Occipital lobe (tissue), 2 donors: Measurements from ENCODE around the gene ABL1. TPM values are rescaled to one million over a fixed set of nuclear protein-coding genes. Genes with fewer than 3 reads are reported as not detected.

Experiments
- DNase-seq: peaks from one replicate; lab custom pipeline; 2025; lab: John Stamatoyannopoulos, UW
- total RNA-seq: library from RNA; depleted of rRNA; stranded (reverse); fragments of >200 nt; gene quantifications from one replicate; pipeline ENCODE4 v1.2.3, GENCODE V29; 2014

ABL1 gene
- total RNA-seq, 1 donor from 2014 or later = 25.1 TPM

DNA sequence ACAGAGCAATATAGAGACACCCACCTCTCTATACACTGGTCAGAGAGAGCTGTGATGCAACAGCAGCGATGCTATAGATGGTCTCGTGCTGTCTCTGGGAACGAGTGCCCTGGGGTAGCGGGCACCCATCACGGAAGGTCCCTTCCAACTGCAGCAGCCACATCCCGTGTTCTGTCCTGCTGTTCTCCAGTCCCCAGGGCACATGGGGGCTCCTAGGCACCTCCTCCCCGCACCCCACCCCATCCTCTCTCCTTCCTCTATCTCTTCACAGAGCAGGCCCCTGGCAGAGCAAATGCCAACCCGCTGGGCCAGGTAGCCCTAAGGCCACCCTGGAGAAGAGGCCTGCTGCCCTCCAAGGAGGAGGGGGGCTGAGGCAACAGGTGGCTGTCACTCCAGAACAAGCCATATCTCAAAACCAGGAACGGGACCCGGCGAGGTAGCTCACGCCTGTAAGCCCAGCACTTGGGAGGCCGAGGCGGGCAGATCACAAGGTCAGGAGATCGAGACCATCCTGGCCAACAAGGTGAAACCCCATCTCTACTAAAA, 95.8 kb downstream of the ABL1 start:
- DNase-seq = no peak

DNA sequence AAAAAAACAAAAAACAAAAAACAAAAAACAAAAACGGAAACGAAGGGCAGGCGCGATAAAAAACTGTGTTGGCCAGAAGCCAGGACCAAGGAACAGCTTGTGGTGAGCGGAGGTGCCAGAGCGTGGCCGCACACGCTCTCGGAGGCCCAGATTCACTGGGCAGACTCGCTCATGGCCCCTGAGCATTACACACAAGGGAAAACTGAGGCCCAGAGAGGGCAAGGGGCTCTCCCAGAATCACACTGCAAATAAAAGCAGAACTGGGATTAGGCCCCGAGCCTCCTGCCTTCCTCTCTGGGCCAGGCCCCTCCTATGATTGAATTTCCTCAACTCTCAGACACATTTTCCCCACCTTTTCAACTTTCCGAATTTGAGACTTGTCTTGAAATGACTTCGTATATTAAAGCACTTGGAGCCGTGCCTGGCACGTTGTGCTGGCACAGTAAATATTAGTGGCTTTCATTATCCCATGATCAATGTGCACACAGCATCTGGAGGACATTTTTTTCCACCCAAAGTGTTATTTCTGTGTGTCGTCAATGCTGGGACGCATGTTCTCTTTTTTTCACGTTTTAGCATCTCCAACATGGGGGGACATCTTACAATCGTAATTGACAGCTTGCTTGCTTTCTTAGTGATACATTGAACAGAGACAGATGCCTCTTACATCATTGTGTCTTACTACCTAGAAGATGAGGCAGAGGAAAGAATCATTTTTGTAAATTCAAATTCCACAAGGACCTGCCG, 96.6 kb downstream of the ABL1 start:
- no peak for DNase-seq

DNA sequence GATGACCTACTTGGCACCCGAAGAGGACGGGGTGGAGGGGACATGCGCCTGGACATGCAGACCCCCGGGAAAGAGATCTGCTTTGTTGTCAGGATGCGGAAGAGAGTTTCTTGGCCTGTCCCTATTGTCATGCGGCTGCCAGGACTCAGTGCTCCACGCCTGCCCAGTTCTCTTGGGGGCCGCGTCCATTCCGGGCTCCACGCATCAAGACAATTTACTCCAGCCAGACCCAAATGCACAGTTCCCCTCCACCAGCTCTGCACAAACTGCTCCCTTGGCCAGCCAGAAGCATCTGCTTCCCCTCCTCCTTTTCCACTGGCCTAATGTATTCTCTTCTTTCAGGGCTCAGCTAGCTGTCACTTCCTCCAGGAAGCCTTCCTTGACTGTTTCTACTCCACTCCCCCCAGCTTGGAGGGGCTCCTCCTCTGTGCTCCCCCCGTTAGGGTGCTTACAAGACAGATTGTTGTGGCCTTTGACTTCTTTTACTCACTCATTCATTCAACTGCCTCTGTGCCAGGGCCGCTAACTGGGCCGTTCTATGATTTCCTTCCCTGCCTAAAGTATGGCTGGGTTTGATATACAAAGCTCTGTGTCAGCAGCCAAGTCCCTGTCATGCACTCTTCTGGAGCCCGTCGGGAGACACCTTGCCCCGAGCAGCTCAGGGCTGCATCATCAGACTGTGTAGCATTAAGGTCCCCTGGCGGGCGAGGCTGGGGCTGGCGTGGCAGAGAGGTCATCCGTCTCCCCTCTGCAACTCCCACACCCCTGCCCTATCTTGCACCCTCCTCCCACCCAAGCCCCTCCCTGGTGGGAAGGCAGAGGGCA, 97.4 kb downstream of the ABL1 start:
- no peak for DNase-seq

DNA sequence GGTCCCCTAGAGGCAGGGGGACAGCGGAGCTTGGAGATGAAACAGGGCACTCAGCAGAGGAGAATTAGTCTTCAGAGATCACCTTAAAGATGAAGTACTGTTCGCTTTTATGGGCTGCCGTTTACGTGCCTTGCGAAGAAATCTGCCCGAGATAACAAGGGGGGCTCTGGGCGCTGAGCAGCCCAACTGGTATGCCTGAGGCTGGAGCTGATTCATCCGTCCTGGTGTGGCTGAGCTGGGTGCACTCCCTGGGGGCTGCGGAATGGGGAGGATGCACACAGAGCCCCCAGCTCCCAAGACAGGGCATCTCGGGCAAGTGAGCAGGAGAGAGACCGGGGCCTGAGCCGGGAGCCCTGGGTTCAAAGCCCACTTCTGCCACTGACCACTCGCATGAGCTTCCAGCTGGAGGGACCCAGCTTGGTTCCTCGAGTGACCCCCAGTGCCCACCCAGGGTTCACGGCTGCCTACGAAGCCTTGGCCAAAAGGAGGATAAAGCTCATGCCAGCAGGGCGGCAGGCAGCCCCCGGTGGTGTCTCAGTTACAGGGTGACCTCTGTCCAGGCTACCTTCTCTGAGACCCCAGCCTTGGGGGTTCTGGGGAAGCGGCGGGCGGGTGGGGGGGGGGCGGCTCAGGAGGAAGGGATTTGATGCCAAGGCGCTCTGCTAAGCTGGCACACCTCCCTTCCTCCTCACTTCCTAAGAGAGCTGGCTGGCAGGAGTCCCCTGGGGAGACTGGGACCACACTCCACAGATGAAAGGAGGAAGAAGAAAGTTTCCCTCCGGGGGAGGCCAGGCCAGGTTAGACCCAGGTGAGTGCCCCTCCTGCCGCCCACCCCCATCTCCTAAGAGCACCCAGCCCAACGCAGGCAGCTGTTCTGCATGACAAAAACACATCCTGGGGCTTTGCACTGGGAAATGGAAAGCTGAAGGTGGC, 98.3 kb downstream of the ABL1 start:
- DNase-seq = no peak

DNA sequence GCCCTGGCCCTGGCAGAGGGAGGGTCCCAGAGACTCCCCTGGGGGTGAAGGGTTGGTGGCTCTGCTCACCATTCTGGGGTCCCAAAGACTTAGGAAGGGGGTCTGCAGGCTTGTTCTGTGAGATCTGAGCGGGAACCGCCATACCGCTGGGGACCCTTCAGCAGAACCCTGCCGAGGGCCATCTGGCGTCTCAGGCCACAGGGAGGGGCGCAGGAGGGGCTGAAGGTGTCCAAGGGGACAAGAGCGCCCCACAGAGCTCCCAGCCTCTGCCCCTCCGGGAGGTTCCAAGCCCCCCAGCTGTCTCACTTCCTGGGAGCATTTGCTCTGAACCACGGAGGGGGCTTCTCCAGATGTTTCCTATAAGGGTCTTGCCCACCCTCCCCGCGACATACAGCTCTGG, 99.2 kb downstream of the ABL1 start:
- DNase-seq = no peak

DNA sequence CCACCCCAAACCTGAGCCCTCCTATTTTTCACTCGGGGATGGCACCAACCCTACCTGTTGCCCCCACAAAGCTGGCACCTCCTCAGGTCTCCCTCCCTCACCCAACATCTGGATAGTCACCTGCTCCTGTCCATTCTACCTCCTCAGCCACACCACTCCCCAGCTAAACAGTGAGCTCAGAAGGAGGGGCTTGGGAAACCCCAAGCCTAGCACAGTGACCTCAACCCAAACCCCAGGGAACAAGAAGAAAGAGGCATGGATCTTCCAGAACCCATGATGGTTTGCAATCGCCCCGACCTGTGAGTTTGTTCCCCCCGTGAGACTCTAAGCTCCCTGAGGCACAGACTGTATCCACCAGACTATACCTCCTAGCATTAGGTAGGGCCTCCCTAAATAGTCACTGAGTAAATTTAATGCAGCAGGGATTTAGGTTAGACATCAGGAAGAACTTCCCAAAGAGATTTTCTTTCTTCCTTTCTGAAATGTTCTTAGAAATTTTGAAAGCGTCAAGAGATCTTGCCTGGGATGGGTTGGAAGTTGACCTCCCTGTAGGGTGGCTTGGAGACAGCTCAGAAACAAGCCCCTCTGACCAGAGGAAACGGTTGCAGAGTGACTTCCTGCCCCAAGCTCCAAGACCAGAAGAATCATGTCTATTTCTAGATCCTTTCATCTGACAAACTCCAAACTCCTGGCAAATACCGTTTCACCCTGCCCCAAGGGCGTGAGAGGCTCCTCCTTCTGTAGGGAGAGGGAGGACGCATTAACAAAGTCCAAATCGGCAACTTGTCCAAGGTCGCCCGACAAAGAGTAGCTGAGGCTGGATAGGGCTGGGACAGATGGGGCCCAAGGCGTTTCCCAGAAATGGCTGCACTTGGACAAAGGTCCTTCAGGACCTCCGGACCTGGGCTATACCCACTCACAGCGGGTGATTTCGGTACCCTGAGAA, 99.9 kb downstream of the ABL1 start:
- DNase-seq = no peak

DNA sequence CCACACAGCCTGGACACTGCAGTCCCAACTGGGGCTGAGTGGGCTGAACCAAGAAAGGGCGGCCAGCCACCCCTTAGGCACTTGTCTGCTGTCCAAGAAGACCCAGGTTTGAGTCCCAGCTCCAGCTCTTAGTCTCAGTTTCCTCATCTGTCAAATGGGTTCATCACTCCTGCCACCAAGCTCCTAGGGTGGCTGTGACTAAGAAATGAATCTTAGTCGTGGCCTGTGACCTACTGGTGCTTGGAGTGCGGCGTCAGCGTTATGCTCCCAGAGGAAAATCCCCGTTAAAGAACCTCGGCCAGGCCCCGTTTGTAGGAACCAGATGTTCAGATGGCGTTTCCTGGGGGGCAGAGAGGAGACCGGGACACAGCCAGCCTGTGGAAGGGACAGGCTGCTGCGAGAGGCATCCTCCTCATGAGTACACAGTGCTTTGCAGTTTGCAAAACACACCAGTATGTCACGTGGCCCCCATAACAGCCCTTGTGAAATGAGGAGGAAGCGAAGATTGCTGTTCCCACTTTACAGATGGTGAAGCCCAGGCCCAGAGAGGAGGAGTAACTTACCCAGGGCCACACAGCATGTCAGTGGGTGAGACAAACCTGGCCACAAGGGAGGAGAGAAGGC, 100.7 kb downstream of the ABL1 start:
- no peak for DNase-seq

DNA sequence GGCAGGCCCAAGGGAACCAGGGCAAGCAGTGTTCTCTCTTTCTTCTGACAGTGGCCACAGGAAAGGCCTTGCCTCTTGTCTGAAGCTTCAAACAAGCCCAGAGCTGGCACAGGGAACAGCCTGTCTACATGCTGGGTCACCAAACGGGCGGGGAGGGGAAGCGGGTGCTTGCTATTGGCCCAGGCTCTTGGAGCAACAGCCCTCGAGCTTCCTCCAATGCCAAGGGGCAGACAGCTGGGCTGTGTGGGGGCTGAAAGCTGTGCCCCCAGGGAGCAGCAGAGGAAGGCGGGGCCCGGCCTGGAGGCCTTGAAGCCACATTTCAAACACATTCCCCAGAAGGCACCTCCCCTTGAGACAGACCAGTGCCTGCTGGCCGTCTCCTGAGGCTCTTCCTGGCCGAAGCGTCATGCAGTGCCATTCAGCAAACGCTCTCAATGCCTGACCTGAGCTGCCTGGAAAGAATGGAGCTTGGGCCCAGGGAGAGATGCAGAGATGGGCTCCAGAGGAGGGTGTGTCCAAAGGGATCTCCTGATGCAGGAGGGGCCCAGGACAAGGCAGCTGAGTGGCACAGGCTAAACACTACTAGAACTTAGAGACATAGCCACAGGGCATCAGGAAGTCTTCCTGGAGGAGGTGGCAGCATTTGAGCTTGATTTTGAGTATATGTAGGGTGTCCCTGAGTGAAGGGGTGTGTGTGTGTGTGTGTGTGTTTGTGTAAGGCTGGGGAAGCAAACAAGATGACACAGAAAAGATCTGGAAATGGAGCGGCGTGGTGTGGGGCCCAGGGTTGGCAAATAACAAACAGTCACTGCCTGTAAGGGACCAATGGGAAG, 101.4 kb downstream of the ABL1 start:
- DNase-seq = no peak

Other genes with a start within 250 kb of the ABL1 start
- not detected for gene PRDM12, start 170.7 kb upstream of the ABL1 start, total RNA-seq
- gene EXOSC2, start 141.5 kb upstream of the ABL1 start, total RNA-seq = 53.5 TPM
- gene QRFP, start 61.6 kb downstream of the ABL1 start, total RNA-seq = not detected
- 1.4 TPM for gene FIBCD1, start 104.0 kb downstream of the ABL1 start, total RNA-seq
- gene LAMC3, start 173.9 kb downstream of the ABL1 start, total RNA-seq = 3.0 TPM